ENCODE measurements around the gene CRHR1.

Gene CRHR1

GRCh38 chr17:45758544-45758943, 25.6 kb upstream of the CRHR1 start:
- DNase-seq (ENCODE audit: low read depth in 2 of 2): no peak

- DNase-seq (ENCODE audit: low read depth in 2 of 2): no peak
Measured at GRCh38 chr17:45759761-45760160, 24.4 kb upstream of the CRHR1 start.

GRCh38 chr17:45761957-45762565, 22.1 kb upstream of the CRHR1 start:
- DNase-seq (ENCODE audit: low read depth in 2 of 2): no peak

- DNase-seq (ENCODE audit: low read depth in 2 of 2): no peak
Measured at GRCh38 chr17:45763182-45763581, 20.9 kb upstream of the CRHR1 start.

- no peak for DNase-seq (ENCODE audit: low read depth in 2 of 2)
Measured at GRCh38 chr17:45764479-45764878, 19.6 kb upstream of the CRHR1 start.

- DNase-seq (ENCODE audit: low read depth in 2 of 2): no peak
Measured at GRCh38 chr17:45768000-45768399, 16.1 kb upstream of the CRHR1 start.

- DNase-seq (ENCODE audit: low read depth in 2 of 2): no peak
Measured at GRCh38 chr17:45770632-45771270, 13.4 kb upstream of the CRHR1 start.

- no peak for DNase-seq (ENCODE audit: low read depth in 2 of 2)
Measured at GRCh38 chr17:45771271-45771959, 12.7 kb upstream of the CRHR1 start.

- DNase-seq (ENCODE audit: low read depth in 2 of 2): no peak
Measured at GRCh38 chr17:45775148-45775547, 9.0 kb upstream of the CRHR1 start.

GRCh38 chr17:45775576-45776011, 8.5 kb upstream of the CRHR1 start:
- DNase-seq (ENCODE audit: low read depth in 2 of 2): no peak

- DNase-seq (ENCODE audit: low read depth in 2 of 2): no peak
Measured at GRCh38 chr17:45776896-45777295, 7.2 kb upstream of the CRHR1 start.

- DNase-seq (ENCODE audit: low read depth in 2 of 2): no peak
Measured at GRCh38 chr17:45777388-45777787, 6.7 kb upstream of the CRHR1 start.

GRCh38 chr17:45780921-45781320, 3.2 kb upstream of the CRHR1 start:
- no peak for DNase-seq (ENCODE audit: low read depth in 2 of 2)

- no peak for DNase-seq (ENCODE audit: low read depth in 2 of 2)
Measured at GRCh38 chr17:45782889-45783592, 1.1 kb upstream of the CRHR1 start.

- no peak for DNase-seq (ENCODE audit: low read depth in 2 of 2)
Measured at GRCh38 chr17:45783593-45784292, 377 bp upstream of the CRHR1 start.

GRCh38 chr17:45784741-45785479, 790 bp downstream of the CRHR1 start:
- peak in 1 of 2 donors; percentile 5 for DNase-seq (ENCODE audit: low read depth in 2 of 2)

- DNase-seq (ENCODE audit: low read depth in 2 of 2): no peak
Measured at GRCh38 chr17:45785480-45786193, 1.5 kb downstream of the CRHR1 start.

GRCh38 chr17:45786349-45786748, 2.2 kb downstream of the CRHR1 start:
- DNase-seq (ENCODE audit: low read depth in 2 of 2): no peak

- DNase-seq (ENCODE audit: low read depth in 2 of 2): no peak
Measured at GRCh38 chr17:45787044-45787443, 2.9 kb downstream of the CRHR1 start.

- DNase-seq (ENCODE audit: low read depth in 2 of 2): no peak
Measured at GRCh38 chr17:45787656-45788055, 3.5 kb downstream of the CRHR1 start.

GRCh38 chr17:45788057-45788456, 3.9 kb downstream of the CRHR1 start:
- DNase-seq (ENCODE audit: low read depth in 2 of 2): no peak
